ENCODE results near the gene INSL3. TPM values are rescaled to one million over a fixed set of nuclear protein-coding genes. Genes with fewer than 3 reads are reported as not detected.

The INSL3 gene
- polyA plus RNA-seq, 1 experiment: not detected

DNA sequence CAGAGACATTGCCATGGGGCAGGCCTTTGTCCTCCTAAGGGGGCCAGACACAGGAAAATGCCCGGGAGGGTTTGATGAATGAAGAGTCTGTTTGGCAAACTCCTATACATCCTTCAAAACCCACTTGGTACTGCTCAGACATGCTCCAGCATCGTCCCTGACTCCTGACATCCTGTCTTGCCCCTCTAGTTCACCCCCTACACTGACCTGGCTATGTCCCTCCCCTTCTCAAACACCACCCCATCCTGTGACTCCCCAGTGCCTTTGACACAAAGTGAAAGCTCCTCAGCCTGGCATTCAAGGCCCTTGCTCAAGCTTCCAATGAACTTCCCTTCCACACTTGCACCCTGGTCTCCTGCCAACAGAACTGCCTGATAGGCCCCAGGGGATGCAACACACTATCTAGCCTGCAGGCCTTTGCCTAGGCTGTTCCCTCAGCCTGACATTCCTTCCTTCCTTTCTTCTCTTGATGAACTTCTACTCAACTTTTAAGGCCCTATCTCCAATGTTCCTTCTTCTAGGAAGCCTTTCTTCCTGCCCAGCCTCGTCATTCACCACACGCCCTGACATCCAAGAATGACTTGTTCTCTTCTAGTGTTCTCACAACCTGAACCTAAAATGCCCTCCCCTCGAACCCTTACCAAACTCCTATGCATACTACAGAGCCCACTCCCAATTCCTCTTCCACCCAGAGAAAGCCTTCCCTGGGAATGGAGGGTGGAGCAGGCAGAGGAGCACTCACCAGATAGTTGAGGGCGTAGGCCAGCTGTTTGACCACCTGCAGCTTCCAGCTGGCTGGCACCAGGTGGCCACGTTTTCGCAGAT is 14.1 kb upstream of the INSL3 start:
- no peak for DNase-seq (ENCODE audit: low read depth, low spot score)
- POLR2A ChIA-PET: no interaction called here
- no peak for TF ChIP-seq CTCF (IDR thresholded peaks at IDR 0.05; ENCODE audit: low read depth, low read length)

GRCh38 chr19:17834350-17835181 is 13.2 kb upstream of the INSL3 start:
- no peak overlapping the region for H3K27ac ChIP-seq (ENCODE audit: low read depth, low read length)
- H3K27me3 ChIP-seq (ENCODE audit: control insufficient read depth, insufficient read depth, low read length): peaks cover 6% of the 10 kb centered on the region
- ChIA-PET POLR2A (no interaction called here), CTCF (interaction anchor here (0.5 kb wide), 1 partner anchor 25 kb away, joined by 3 read pairs; no protein-coding TSS in a partner anchor)
- H3K4me3 ChIP-seq (ENCODE audit: low read depth, low read length): no peak overlapping the region
- DNase-seq (ENCODE audit: low read depth, low spot score): no peak
- TF ChIP-seq CTCF (IDR thresholded peaks at IDR 0.05; ENCODE audit: low read depth, low read length): peak; percentile 22
- H3K9me3 ChIP-seq (ENCODE audit: control insufficient read depth, insufficient read depth, low read length): peaks cover 6% of the 10 kb centered on the region; the same call in 1 of the 2 replicates

More for the DNA sequence above, 14.1 kb upstream of the INSL3 start:
- Histone ChIP-seq H3K27me3 (ENCODE audit: control insufficient read depth, insufficient read depth, low read length) (peaks cover 6% of the 10 kb centered on the region), H3K9me3 (ENCODE audit: control insufficient read depth, insufficient read depth, low read length) (peaks cover 6% of the 10 kb centered on the region; the same call in 1 of the 2 replicates), H3K27ac (ENCODE audit: low read depth, low read length) (no peak overlapping the region), H3K4me3 (ENCODE audit: low read depth, low read length) (no peak overlapping the region)
- CTCF ChIA-PET: no interaction called here

DNA sequence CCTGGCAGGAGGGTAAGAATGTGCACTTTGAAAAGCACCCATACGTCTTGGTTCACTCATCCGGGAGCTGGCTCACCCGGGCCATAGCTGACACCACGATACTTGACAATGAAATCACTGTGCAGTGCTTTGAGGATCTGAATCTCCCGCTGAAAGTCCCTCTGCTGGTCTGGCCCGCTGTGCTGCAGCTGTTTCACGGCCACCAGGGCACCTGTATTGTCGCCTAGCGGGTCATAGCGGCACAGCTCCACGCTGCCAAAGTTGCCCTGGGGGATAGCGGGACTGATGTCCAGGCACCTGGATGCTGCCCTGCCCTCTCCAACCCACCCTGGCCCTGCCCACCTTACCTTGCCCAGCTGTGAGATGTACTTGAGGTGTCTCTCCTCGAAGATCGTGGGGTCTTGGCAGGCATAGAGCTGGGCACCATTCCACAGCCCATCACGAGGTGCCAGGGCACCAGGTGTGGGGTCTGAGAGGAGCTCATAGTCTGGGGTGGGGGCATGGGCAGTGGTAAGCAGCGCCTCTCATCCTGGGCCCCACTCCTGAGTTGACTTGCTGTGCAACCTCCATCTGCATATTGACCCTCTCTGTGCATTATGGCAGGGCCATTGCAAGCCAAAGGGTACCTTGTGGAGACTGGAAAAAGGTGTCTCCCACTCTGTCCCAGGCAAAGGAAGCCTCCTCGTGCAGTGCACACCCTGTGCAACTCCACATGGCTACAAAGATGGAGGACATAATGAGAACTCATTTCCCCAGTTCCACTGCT is 11.3 kb upstream of the INSL3 start:
- Histone ChIP-seq H3K9me3 (ENCODE audit: control insufficient read depth, insufficient read depth, low read length) (peaks cover 6% of the 10 kb centered on the region; the same call in 1 of the 2 replicates), H3K27me3 (ENCODE audit: control insufficient read depth, insufficient read depth, low read length) (peaks cover 2% of the 10 kb centered on the region), H3K4me3 (ENCODE audit: low read depth, low read length) (no peak overlapping the region), H3K27ac (ENCODE audit: low read depth, low read length) (no peak overlapping the region)
- DNase-seq (ENCODE audit: low read depth, low spot score): no peak
- CTCF ChIA-PET: interaction anchor here (0.5 to 0.7 kb wide), 2 partner anchors 17 to 676 kb away, joined by 3 read pairs; no protein-coding TSS in a partner anchor
- TF ChIP-seq CTCF (IDR thresholded peaks at IDR 0.05; ENCODE audit: low read depth, low read length): no peak
- POLR2A ChIA-PET: no interaction called here

- ChIA-PET CTCF (no interaction called here), POLR2A (interaction anchor here (0.9 kb wide), 1 partner anchor 28 kb away, joined by 6 read pairs; the partner anchor contains the start of gene RPL18A)
- DNase-seq (ENCODE audit: low read depth, low spot score): no peak
- H3K4me3 ChIP-seq (ENCODE audit: low read depth, low read length): peak overlapping the region; percentile 45; the same call in 1 of the 2 replicates
- TF ChIP-seq CTCF (IDR thresholded peaks at IDR 0.05; ENCODE audit: low read depth, low read length): no peak
- H3K27ac ChIP-seq (ENCODE audit: low read depth, low read length): no peak overlapping the region
- peaks cover 6% of the 10 kb centered on the region; the same call in 1 of the 2 replicates for H3K9me3 ChIP-seq (ENCODE audit: control insufficient read depth, insufficient read depth, low read length)
- peaks cover 2% of the 10 kb centered on the region for H3K27me3 ChIP-seq (ENCODE audit: control insufficient read depth, insufficient read depth, low read length)
Observed at GRCh38 chr19:17831419-17831888, 10.1 kb upstream of the INSL3 start.
